Esophagus squamous epithelium (tissue), 5 donors: Measurements from ENCODE around the gene KCNC3. TPM values are rescaled to one million over a fixed set of nuclear protein-coding genes. Genes with fewer than 3 reads are reported as not detected.

Source experiments
- DNase-seq: peaks from one replicate; lab custom pipeline; 2025; lab: John Stamatoyannopoulos, UW
- H3K27ac ChIP-seq, 4 donors: fragments of 200-600 bp; sonication (generic); one replicate each; pipeline ENCODE4 v1.5.1; 2016 to 2019; ENCODE audit warnings: mild to moderate bottlenecking in 1 of 4
- H3K27me3 ChIP-seq, 4 donors: fragments of 200-600 bp; sonication (generic); 1 replicate in 3 of 4; 2 replicates in 1 of 4; pipeline versions ENCODE4 v1.5.1 to v1.6.0; 2017 to 2021; ENCODE audit warnings: antibody characterized with exemption in 1 of 4
- H3K36me3 ChIP-seq, 3 donors: fragments of 200-600 bp; sonication (generic); one replicate each; pipeline ENCODE4 v1.5.1; 2016 to 2019
- H3K4me1 ChIP-seq, 3 donors: fragments of 200-600 bp; sonication (generic); one replicate each; pipeline ENCODE4 v1.5.1; 2017 to 2019
- H3K4me3 ChIP-seq, 4 donors: fragments of 200-600 bp; sonication (generic); 1 replicate in 3 of 4; 2 replicates in 1 of 4; pipeline ENCODE4 v1.5.1; 2016 to 2019; ENCODE audit warnings: mild to moderate bottlenecking in 2 of 4, moderate library complexity in 1 of 4
- H3K9me3 ChIP-seq, 3 donors: fragments of 200-600 bp; sonication (generic); one replicate each; pipeline ENCODE4 v1.5.1; 2016 to 2019
- POLR2A ChIP-seq, 4 donors: fragments of 450-650 bp; IDR thresholded peaks; one replicate each; pipeline ENCODE4 v1.6.1; 2017; ENCODE audit warnings: antibody characterized with exemption in 4 of 4, mild to moderate bottlenecking in 4 of 4, moderate library complexity in 3 of 4
- WGBS, 2 donors: methylation state at CpG; one replicate each; pipeline ENCODE4 v1.1.5; 2018; 5-methylcytosine and 5-hydroxymethylcytosine counted together
- intact Hi-C: fragments of 100-400 bp; cut with DNase I; formaldehyde crosslinking; loops from one replicate; pipeline ENCODE4 v1.15.0; 2022
- total RNA-seq, 4 donors: library from RNA; depleted of rRNA; stranded (reverse); fragments of >200 nt; gene quantifications; one replicate each; pipeline ENCODE4 v1.1.0, GENCODE V29; 2016
- TF ChIP-seq, protein P1 (sequence below), 6 experiments: fragments of 450-650 bp in 4 of 6; fragments of 200-600 bp in 2 of 6; sonication (generic) in 2 of 6; IDR thresholded peaks; one replicate each; pipeline ENCODE4 v1.5.1; 2016 to 2019; ENCODE audit warnings: antibody characterized with exemption in 6 of 6, mild to moderate bottlenecking in 4 of 6, moderate library complexity in 4 of 6
- donor health status: DM: yes; HTN: yes; CAD: no.

The KCNC3 gene
- total RNA-seq, 4 donors from 2014 or later = 0.48 to 0.87 (median 0.57) TPM; not detected in 1

DNA sequence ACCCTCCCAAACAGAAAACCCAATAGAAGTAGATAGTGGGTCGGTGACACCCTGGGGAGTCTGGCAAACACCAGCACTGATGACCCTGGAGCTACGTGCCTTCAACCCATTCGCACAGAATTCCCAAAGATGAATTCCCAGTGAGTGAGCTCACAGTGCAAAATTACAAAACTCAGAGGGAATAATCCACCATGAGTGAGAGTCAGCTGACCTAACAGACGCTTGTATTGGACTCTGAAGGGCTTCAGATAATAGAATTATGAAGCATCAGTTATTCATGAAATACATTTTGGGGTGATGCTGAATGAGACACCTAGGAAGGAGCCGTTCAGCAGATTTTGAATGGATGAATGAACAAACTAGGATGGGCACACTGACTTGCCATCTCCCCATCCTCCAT lies 40.2 kb downstream of the KCNC3 start:
- no peak for DNase-seq
- Histone ChIP-seq H3K36me3 (peaks cover 0 to 85% (median 0%) of the 10 kb centered on the region in 3 donors), H3K9me3 (peaks cover 0 to 37% (median 7%) of the 10 kb centered on the region in 3 donors), H3K4me3 (no peak overlapping the region), H3K27ac (no peak overlapping the region), H3K27me3 (peaks cover 0 to 31% (median 0%) of the 10 kb centered on the region in 4 donors), H3K4me1 (no peaks in the 10 kb centered on the region)
- WGBS, 2 donors = 64 to 67% methylated on average over 2 to 5 of the region's 5 CpGs
- TF ChIP-seq, protein P1, sequence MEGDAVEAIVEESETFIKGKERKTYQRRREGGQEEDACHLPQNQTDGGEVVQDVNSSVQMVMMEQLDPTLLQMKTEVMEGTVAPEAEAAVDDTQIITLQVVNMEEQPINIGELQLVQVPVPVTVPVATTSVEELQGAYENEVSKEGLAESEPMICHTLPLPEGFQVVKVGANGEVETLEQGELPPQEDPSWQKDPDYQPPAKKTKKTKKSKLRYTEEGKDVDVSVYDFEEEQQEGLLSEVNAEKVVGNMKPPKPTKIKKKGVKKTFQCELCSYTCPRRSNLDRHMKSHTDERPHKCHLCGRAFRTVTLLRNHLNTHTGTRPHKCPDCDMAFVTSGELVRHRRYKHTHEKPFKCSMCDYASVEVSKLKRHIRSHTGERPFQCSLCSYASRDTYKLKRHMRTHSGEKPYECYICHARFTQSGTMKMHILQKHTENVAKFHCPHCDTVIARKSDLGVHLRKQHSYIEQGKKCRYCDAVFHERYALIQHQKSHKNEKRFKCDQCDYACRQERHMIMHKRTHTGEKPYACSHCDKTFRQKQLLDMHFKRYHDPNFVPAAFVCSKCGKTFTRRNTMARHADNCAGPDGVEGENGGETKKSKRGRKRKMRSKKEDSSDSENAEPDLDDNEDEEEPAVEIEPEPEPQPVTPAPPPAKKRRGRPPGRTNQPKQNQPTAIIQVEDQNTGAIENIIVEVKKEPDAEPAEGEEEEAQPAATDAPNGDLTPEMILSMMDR (IDR thresholded peaks at IDR 0.05) = no peak
- TF ChIP-seq POLR2A (IDR thresholded peaks at IDR 0.05) = no peak
- intact Hi-C loops = no loop called here

GRCh38 chr19:50287331-50287730 lies 41.8 kb downstream of the KCNC3 start:
- no peak for DNase-seq
- 73 to 85% methylated on average over 2 of the region's 2 CpGs for WGBS, 2 donors
- Histone ChIP-seq H3K27ac (no peak overlapping the region), H3K9me3 (peaks cover 0 to 37% (median 7%) of the 10 kb centered on the region in 3 donors), H3K4me3 (no peak overlapping the region), H3K27me3 (peaks cover 0 to 17% (median 0%) of the 10 kb centered on the region in 4 donors), H3K36me3 (peaks cover 0 to 73% (median 0%) of the 10 kb centered on the region in 3 donors), H3K4me1 (no peaks in the 10 kb centered on the region)
- TF ChIP-seq POLR2A (IDR thresholded peaks at IDR 0.05) = no peak
- TF ChIP-seq, protein P1 (IDR thresholded peaks at IDR 0.05) = no peak
- intact Hi-C loops = no loop called here

- no peak for TF ChIP-seq POLR2A (IDR thresholded peaks at IDR 0.05)
- TF ChIP-seq, protein P1 (IDR thresholded peaks at IDR 0.05) = no peak
- Histone ChIP-seq H3K27me3 (peaks cover 0 to 9% (median 0%) of the 10 kb centered on the region in 4 donors), H3K4me3 (no peak overlapping the region), H3K36me3 (peaks cover 0 to 73% (median 0%) of the 10 kb centered on the region in 3 donors), H3K9me3 (peaks cover 0 to 37% (median 7%) of the 10 kb centered on the region in 3 donors), H3K4me1 (no peaks in the 10 kb centered on the region), H3K27ac (no peak overlapping the region)
- intact Hi-C loops = no loop called here
- no peak for DNase-seq
- WGBS, 2 donors = 90% methylated on average over 7 of the region's 18 CpGs; no CpG with 5 or more reads in 1 of the 2 donors
Observed at GRCh38 chr19:50286443-50286842, 42.7 kb downstream of the KCNC3 start.

- H3K36me3 ChIP-seq = peaks cover 0 to 73% (median 0%) of the 10 kb centered on the region in 3 donors
Observed at GRCh38 chr19:50285833-50286232, 43.3 kb downstream of the KCNC3 start.

DNA sequence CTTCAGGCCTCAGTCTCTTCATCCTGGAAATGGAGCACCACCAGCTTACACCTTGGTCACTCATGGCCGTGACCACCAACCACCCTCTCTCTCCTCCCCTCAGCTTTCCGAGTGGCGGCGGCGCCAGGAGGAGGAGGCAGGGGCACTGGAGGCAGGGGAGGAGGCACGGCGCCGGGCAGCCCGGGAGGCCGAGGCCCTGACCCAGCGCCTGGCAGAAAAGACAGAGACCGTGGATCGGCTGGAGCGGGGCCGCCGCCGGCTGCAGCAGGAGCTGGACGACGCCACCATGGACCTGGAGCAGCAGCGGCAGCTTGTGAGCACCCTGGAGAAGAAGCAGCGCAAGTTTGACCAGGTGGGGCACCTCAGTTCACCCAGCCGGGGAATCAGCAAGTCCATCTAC lies 47.7 kb downstream of the KCNC3 start:
- no peak overlapping the region for H3K27ac ChIP-seq
- H3K4me3 ChIP-seq = no peak overlapping the region
- no peaks in the 10 kb centered on the region for H3K4me1 ChIP-seq
- intact Hi-C loops = no loop called here
- WGBS, 2 donors = 86 to 88% methylated on average over 2 to 5 of the region's 22 CpGs
- TF ChIP-seq POLR2A (IDR thresholded peaks at IDR 0.05) = no peak
- TF ChIP-seq, protein P1 (IDR thresholded peaks at IDR 0.05) = no peak
- H3K27me3 ChIP-seq = peaks cover 0 to 12% (median 0%) of the 10 kb centered on the region in 4 donors
- peaks cover 0 to 73% (median 0%) of the 10 kb centered on the region in 3 donors for H3K36me3 ChIP-seq
- DNase-seq = no peak
- peaks cover 0 to 17% (median 7%) of the 10 kb centered on the region in 3 donors for H3K9me3 ChIP-seq

More at GRCh38 chr19:50285833-50286232, 43.3 kb downstream of the KCNC3 start:
- 70 to 76% methylated on average over 2 of the region's 2 CpGs for WGBS, 2 donors
- DNase-seq = no peak
- no peak for TF ChIP-seq POLR2A (IDR thresholded peaks at IDR 0.05)
- TF ChIP-seq, protein P1 (IDR thresholded peaks at IDR 0.05) = no peak
- Histone ChIP-seq H3K27ac (no peak overlapping the region), H3K4me1 (no peaks in the 10 kb centered on the region), H3K4me3 (no peak overlapping the region), H3K27me3 (peaks cover 0 to 7% (median 0%) of the 10 kb centered on the region in 4 donors), H3K9me3 (peaks cover 0 to 37% (median 7%) of the 10 kb centered on the region in 3 donors)
- intact Hi-C loops = no loop called here
